BJ (cell line): ENCODE measurements around the gene RAB11B. TPM values are rescaled to one million over a fixed set of nuclear protein-coding genes. Genes with fewer than 3 reads are reported as not detected.
"Not testable (repeated sequence)": the region's sequence is repeated elsewhere in the genome, so short reads cannot be mapped to it uniquely, and the experiment has no call there.

Experiments
- CTCF ChIA-PET: fragments of 350-600 bp; formaldehyde crosslinking; extraction: SDS; loops from one replicate; lab custom pipeline; 2021; ENCODE audit warnings: antibody characterized with exemption, inconsistent platforms; lab: Yijun Ruan, JAX
- POLR2A ChIA-PET: fragments of 300-600 bp; sonication (Branson Sonifier 250); formaldehyde crosslinking; extraction: SDS; loops from one replicate; lab custom pipeline; 2021; ENCODE audit warnings: antibody characterized with exemption; lab: Charles Lee
- DNase-seq: peaks from one replicate; pipeline ENCODE4 v3.0.0-alpha.2; 2011; ENCODE audit warnings: low read depth
- H3K27me3 ChIP-seq: 2 replicates; pipeline ENCODE4 v1.6.0; 2011; ENCODE audit warnings: low read length; ENCODE audit not compliant: control insufficient read depth, insufficient read depth
- H3K36me3 ChIP-seq: 2 replicates; pipeline ENCODE4 v1.5.1; 2011; ENCODE audit warnings: low read length; ENCODE audit not compliant: control insufficient read depth, insufficient read depth
- H3K4me3 ChIP-seq: 2 replicates; pipeline ENCODE4 v1.5.1; 2011; ENCODE audit warnings: low read depth, mild to moderate bottlenecking, control low read depth, low read length
- polyA plus RNA-seq: library from polyadenylated mRNA; depleted of rRNA; stranded (reverse); fragments of >200 nt; gene quantifications from 2 replicates; pipeline ENCODE4 v1.2.3, GENCODE V29; 2011
- TF ChIP-seq, protein P1 (sequence below): IDR thresholded peaks from 2 replicates; pipeline ENCODE4 v1.5.1; 2011; ENCODE audit warnings: low read depth, mild to moderate bottlenecking, control low read depth, inconsistent platforms, low read length, moderate library complexity; ENCODE audit not compliant: insufficient read depth

Gene RAB11B
- polyA plus RNA-seq, 1 experiment, result 50.0 TPM

DNA sequence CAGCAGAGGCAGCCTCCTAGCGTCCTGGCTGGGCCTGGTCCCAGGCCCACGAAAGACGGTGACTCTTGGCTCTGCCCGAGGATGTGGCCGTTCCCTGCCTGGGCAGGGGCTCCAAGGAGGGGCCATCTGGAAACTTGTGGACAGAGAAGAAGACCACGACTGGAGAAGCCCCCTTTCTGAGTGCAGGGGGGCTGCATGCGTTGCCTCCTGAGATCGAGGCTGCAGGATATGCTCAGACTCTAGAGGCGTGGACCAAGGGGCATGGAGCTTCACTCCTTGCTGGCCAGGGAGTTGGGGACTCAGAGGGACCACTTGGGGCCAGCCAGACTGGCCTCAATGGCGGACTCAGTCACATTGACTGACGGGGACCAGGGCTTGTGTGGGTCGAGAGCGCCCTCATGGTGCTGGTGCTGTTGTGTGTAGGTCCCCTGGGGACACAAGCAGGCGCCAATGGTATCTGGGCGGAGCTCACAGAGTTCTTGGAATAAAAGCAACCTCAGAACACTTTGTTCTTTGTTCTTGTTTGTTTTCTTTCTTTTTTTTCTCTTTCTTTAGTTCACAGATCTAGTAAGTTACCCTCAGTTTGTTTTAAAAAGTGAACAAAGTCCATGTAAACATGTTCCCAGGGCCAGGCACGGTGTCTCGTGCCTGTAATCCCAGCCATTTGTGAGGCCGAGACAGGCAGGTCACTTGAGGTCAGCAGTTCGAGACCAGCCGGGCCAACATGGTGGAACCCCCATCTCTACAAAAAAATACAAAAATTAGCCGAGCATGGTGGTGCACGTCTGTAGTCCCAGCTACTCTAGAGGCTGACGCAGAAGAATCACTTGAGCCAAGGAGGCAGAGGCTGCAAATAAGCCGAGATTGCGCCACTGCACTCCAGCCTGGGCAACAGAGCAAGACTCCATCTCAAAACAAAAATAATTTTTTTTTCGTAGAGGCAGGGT lies 16.0 kb upstream of the RAB11B start:
- TF ChIP-seq, protein P1, sequence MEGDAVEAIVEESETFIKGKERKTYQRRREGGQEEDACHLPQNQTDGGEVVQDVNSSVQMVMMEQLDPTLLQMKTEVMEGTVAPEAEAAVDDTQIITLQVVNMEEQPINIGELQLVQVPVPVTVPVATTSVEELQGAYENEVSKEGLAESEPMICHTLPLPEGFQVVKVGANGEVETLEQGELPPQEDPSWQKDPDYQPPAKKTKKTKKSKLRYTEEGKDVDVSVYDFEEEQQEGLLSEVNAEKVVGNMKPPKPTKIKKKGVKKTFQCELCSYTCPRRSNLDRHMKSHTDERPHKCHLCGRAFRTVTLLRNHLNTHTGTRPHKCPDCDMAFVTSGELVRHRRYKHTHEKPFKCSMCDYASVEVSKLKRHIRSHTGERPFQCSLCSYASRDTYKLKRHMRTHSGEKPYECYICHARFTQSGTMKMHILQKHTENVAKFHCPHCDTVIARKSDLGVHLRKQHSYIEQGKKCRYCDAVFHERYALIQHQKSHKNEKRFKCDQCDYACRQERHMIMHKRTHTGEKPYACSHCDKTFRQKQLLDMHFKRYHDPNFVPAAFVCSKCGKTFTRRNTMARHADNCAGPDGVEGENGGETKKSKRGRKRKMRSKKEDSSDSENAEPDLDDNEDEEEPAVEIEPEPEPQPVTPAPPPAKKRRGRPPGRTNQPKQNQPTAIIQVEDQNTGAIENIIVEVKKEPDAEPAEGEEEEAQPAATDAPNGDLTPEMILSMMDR, result no peak
- ChIA-PET POLR2A (no interaction called here), CTCF (no interaction called here)
- no peak for DNase-seq
- Histone ChIP-seq H3K36me3 (peaks cover 9% of the 10 kb centered on the region), H3K4me3 (no peak overlapping the region), H3K27me3 (no peaks in the 10 kb centered on the region)

DNA sequence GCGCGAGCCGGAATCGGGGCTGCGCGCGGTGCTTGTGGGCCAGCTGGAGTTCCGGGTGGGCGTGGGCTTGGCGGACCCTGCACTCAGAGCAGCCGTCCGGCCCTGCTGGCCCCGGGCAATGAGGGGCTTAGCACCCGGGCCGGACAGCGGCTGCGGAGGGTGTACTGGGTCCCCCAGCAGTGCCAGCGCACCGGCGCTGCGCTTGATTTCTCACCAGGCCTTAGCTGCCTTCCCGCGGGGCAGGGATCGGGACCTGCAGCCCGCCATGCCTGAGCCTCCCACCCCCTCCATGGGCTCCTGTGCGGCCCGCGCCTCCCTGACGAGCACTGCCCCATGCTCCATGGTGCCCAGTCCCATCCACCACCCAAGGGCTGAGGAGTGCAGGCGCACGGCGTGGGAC lies 14.4 kb upstream of the RAB11B start:
- H3K27me3 ChIP-seq, H3K4me3 ChIP-seq, DNase-seq, POLR2A ChIA-PET, H3K36me3 ChIP-seq: not testable (repeated sequence)
- CTCF ChIA-PET, result interaction anchor here (0.6 to 0.9 kb wide), 2 partner anchors 18 to 425 kb away, joined by 3 read pairs; no protein-coding TSS in a partner anchor

GRCh38 chr19:8376373-8376974 lies 13.7 kb upstream of the RAB11B start:
- H3K36me3 ChIP-seq, H3K27me3 ChIP-seq, POLR2A ChIA-PET, H3K4me3 ChIP-seq, DNase-seq: not testable (repeated sequence)
- CTCF ChIA-PET, result interaction anchor here (0.9 kb wide), 1 partner anchor 23 kb away, joined by 3 read pairs; no protein-coding TSS in a partner anchor

- DNase-seq, result no peak
- Histone ChIP-seq H3K36me3 (peaks cover 8% of the 10 kb centered on the region), H3K4me3 (no peak overlapping the region), H3K27me3 (no peaks in the 10 kb centered on the region)
- POLR2A ChIA-PET, result no interaction called here
- CTCF ChIA-PET, result interaction anchor here (0.9 to 1.2 kb wide), 2 partner anchors 10 to 24 kb away, joined by 3 read pairs; no protein-coding TSS in a partner anchor
- TF ChIP-seq, protein P1, result no peak
These were observed 12.6 kb upstream of the RAB11B start for GRCh38 chr19:8377598-8377997.

DNA sequence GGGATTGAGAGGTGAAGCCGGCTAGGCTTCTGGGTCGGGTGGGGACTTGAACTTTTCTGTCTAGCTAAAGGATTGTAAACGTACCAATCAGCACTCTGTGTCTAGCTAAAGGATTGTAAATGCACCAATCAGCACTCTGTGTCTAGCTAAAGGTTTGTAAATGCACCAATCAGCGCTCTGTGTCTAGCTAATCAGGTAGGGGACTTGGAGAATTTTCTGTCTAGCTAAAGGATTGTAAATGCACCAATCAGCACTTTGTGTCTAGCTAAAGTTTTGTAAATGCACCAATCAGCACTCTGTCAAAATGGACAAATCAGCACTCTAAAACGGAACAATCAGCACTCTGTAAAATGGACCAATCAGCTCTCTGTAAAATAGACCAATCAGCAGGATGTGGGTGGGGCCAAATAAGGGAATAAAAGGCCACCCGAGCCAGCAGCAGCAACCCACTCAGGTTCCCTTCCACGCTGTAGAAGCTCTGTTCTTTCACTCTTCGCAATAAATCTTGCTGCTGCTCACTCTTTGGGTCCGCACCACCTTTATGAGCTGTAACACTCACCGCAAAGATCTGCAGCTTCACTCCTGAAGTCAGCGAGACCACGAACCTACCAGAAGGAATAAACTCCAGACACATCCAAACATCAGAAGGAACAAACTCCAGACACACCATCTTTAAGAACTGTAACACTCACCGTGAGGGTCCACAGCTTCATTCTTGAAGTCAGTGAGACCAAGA lies 10.8 kb upstream of the RAB11B start:
- H3K4me3 ChIP-seq, H3K36me3 ChIP-seq, H3K27me3 ChIP-seq, POLR2A ChIA-PET, DNase-seq: not testable (repeated sequence)
- CTCF ChIA-PET, result interaction anchor here (1.2 to 2.0 kb wide), 2 partner anchors 12 to 25 kb away, joined by 3 to 4 read pairs; no protein-coding TSS in a partner anchor

GRCh38 chr19:8384569-8384968 lies 5.6 kb upstream of the RAB11B start:
- POLR2A ChIA-PET, CTCF ChIA-PET, H3K4me3 ChIP-seq, H3K36me3 ChIP-seq, H3K27me3 ChIP-seq, DNase-seq: not testable (repeated sequence)

GRCh38 chr19:8385103-8385502 lies 5.1 kb upstream of the RAB11B start:
- POLR2A ChIA-PET, H3K4me3 ChIP-seq, H3K36me3 ChIP-seq, DNase-seq, CTCF ChIA-PET, H3K27me3 ChIP-seq: not testable (repeated sequence)

DNA sequence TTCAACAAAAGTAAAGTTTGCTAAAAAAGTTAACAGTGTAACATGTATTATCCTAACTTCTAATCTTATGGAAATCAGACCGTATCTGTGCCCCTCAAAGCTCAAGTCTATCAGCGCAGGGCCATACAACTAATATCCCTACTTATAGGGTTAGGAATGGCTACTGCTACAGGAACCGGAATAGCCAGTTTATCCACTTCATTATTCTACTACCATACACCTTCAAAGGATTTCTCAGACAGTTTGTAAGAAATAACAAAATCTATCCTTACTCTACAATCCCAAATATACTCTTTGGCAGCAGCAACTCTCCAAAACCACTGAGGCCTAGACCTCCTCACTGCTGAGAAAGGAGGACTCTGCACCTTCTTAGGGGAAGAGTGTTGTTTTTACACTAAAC lies 4.6 kb upstream of the RAB11B start:
- POLR2A ChIA-PET, DNase-seq, H3K4me3 ChIP-seq, H3K27me3 ChIP-seq, H3K36me3 ChIP-seq, CTCF ChIA-PET: not testable (repeated sequence)

DNA sequence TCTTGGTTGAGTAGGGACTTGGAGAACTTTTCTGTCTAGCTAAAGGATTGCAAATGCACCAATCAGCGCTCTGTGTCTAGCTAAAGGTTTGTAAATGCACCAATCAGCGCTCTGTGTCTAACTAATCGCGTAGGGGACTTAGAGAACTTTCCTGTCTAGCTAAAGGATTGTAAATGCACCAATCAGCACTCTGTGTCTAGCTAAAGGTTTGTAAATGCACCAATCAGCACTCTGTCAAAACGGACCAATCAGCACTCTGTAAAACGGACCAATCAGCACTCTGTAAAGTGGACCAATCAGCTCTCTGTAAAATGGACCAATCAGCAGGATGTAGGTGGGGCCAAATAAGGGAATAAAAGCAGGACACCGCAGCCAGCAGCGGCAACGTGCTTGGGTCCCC lies 3.7 kb upstream of the RAB11B start:
- DNase-seq, POLR2A ChIA-PET, H3K27me3 ChIP-seq, H3K4me3 ChIP-seq, CTCF ChIA-PET, H3K36me3 ChIP-seq: not testable (repeated sequence)
